IMR-90 (cell line): Measurements from ENCODE around the gene TRIP6. TPM values are rescaled to one million over a fixed set of nuclear protein-coding genes. Genes with fewer than 3 reads are reported as not detected.

Source experiments
- ATAC-seq: fragments of 200-7000 bp; cut with Tn5 transposase; 2 replicates; pipeline ENCODE4 v1.9.1; 2020; ENCODE audit warnings: low read depth, mild to moderate bottlenecking, moderate library complexity
- BruUV-seq: library from RNA; stranded (reverse); fragments of 400-500 nt; replicated peaks from 2 replicates; lab custom pipeline; 2021; lab: Mats Ljungman, UMichigan
- CTCF ChIA-PET: fragments of 300-600 bp; formaldehyde crosslinking; extraction: SDS; loops from one replicate; lab custom pipeline; 2021; ENCODE audit warnings: antibody characterized with exemption; lab: Yijun Ruan, JAX
- POLR2A ChIA-PET: fragments of 300-600 bp; sonication (Branson Sonifier 250); formaldehyde crosslinking; loops from one replicate; lab custom pipeline; 2022; ENCODE audit warnings: antibody characterized with exemption; ENCODE audit not compliant: unreplicated experiment; lab: Charles Lee
- DNase-seq: peaks from one replicate; pipeline ENCODE4 v3.0.0; 2013
- H2AFZ ChIP-seq: replicated peaks from 2 replicates; pipeline ENCODE3; 2013; ENCODE audit warnings: low read length, mild to moderate bottlenecking; ENCODE audit not compliant: poor library complexity
- H2AK5ac ChIP-seq: 2 replicates; pipeline ENCODE4 v1.6.1; 2013; ENCODE audit warnings: low read depth, low read length, inconsistent platforms
- H2AK9ac ChIP-seq: replicated peaks from 2 replicates; pipeline ENCODE3; 2013; ENCODE audit warnings: mild to moderate bottlenecking, low read depth, low read length, moderate library complexity; ENCODE audit not compliant: poor library complexity
- H2BK120ac ChIP-seq: 2 replicates; pipeline ENCODE4 v1.6.1; 2013; ENCODE audit warnings: low read depth, low read length, inconsistent platforms
- H2BK15ac ChIP-seq: 3 replicates; pipeline ENCODE4 v1.6.1; 2013; ENCODE audit warnings: low read depth, low read length, inconsistent platforms
- H2BK20ac ChIP-seq: 2 replicates; pipeline ENCODE4 v1.6.1; 2013; ENCODE audit warnings: low read depth, mild to moderate bottlenecking, inconsistent platforms, low read length, moderate library complexity
- H2BK5ac ChIP-seq: 2 replicates; pipeline ENCODE4 v1.6.1; 2013; ENCODE audit warnings: mild to moderate bottlenecking, low read depth, low read length, inconsistent platforms; ENCODE audit not compliant: poor library complexity, severe bottlenecking
- H3K14ac ChIP-seq: replicated peaks from 2 replicates; pipeline ENCODE4 v1.6.1; 2013; ENCODE audit warnings: low read depth, low read length, inconsistent platforms
- H3K18ac ChIP-seq: 2 replicates; pipeline ENCODE4 v1.6.1; 2013; ENCODE audit warnings: low read depth, low read length, control low read depth
- H3K23ac ChIP-seq: 2 replicates; pipeline ENCODE4 v1.6.1; 2013; ENCODE audit warnings: low read depth, low read length, inconsistent platforms
- H3K27ac ChIP-seq: 2 replicates; pipeline ENCODE4 v1.5.1; 2013; ENCODE audit warnings: mild to moderate bottlenecking, control low read depth, low read length; ENCODE audit not compliant: insufficient read depth
- H3K27me3 ChIP-seq: 2 replicates; pipeline ENCODE4 v1.6.1; 2013; ENCODE audit warnings: low read length; ENCODE audit not compliant: control insufficient read depth, insufficient read depth
- H3K36me3 ChIP-seq: 2 replicates; pipeline ENCODE4 v1.6.1; 2013; ENCODE audit warnings: low read length, mixed read lengths; ENCODE audit not compliant: control insufficient read depth, insufficient read depth
- H3K4ac ChIP-seq: 2 replicates; pipeline ENCODE4 v1.6.1; 2013; ENCODE audit warnings: low read depth, low read length, inconsistent platforms
- H3K4me1 ChIP-seq: 2 replicates; pipeline ENCODE4 v1.6.1; 2013; ENCODE audit warnings: low read length, mixed read lengths; ENCODE audit not compliant: control insufficient read depth, insufficient read depth
- H3K4me2 ChIP-seq: 2 replicates; pipeline ENCODE4 v1.6.1; 2013; ENCODE audit warnings: low read depth, mild to moderate bottlenecking, control low read depth, low read length, moderate library complexity
- H3K4me3 ChIP-seq: 2 replicates; pipeline ENCODE4 v1.5.1; 2013; ENCODE audit warnings: low read depth, mild to moderate bottlenecking, control low read depth, low read length, moderate library complexity; ENCODE audit not compliant: insufficient read depth
- H3K56ac ChIP-seq: 2 replicates; pipeline ENCODE4 v1.6.1; 2013; ENCODE audit warnings: low read length, inconsistent platforms; ENCODE audit not compliant: insufficient read depth; ENCODE audit errors: extremely low read depth
- H3K79me1 ChIP-seq, 2 experiments: 2 replicates each; pipeline ENCODE4 v1.6.1; 2013; ENCODE audit warnings: low read length in 2 of 2, inconsistent platforms in 1 of 2, low read depth in 1 of 2
- H3K9ac ChIP-seq: 2 replicates; pipeline ENCODE4 v1.6.1; 2013; ENCODE audit warnings: low read depth, low read length, control low read depth
- H3K9me1 ChIP-seq: 2 replicates; pipeline ENCODE4 v1.6.1; 2013; ENCODE audit warnings: low read length, inconsistent platforms; ENCODE audit not compliant: insufficient read depth
- H3K9me3 ChIP-seq: 2 replicates; pipeline ENCODE4 v1.6.1; 2013; ENCODE audit warnings: low read length; ENCODE audit not compliant: control insufficient read depth, insufficient read depth
- H4K20me1 ChIP-seq: 2 replicates; pipeline ENCODE4 v1.6.1; 2013; ENCODE audit warnings: low read length, inconsistent platforms; ENCODE audit not compliant: insufficient read depth
- H4K5ac ChIP-seq: 2 replicates; pipeline ENCODE4 v1.6.1; 2013; ENCODE audit warnings: mild to moderate bottlenecking, low read depth, low read length, control low read depth
- H4K8ac ChIP-seq, 2 experiments: 2 replicates each; pipeline ENCODE4 v1.6.1; 2013; ENCODE audit warnings: low read depth in 2 of 2, low read length in 2 of 2, control low read depth in 1 of 2, inconsistent platforms in 1 of 2
- H4K91ac ChIP-seq: 2 replicates; pipeline ENCODE4 v1.6.1; 2013; ENCODE audit warnings: low read depth, low read length, inconsistent platforms; ENCODE audit not compliant: insufficient read depth
- USF2 ChIP-seq: fragments of 150-350 bp; IDR thresholded peaks from 2 replicates; pipeline ENCODE4 v1.6.1; 2017; ENCODE audit warnings: mild to moderate bottlenecking, antibody characterized with exemption, low read length, low read depth
- WGBS, 2 experiments: methylation state at CpG; one replicate each; pipeline versions ENCODE4 v1.1.5 to v1.1.7; 2013; ENCODE audit warnings: missing lambda C conversion rate in 2 of 2; ENCODE audit not compliant: insufficient read length in 1 of 2; ENCODE audit errors: extremely low coverage in 2 of 2; 5-methylcytosine and 5-hydroxymethylcytosine counted together
- dilution Hi-C: fragments of 300-500 bp; cut with HindIII; formaldehyde crosslinking; loops from one replicate; pipeline ENCODE4 v1.14.3; 2018; ENCODE audit warnings: low sequenced_read_pairs; ENCODE audit not compliant: unreplicated experiment
- in situ Hi-C: fragments of 300-500 bp; cut with MboI; formaldehyde crosslinking; loops from 3 replicates; pipeline ENCODE4 v1.14.3; 2019; ENCODE audit warnings: low sequenced_read_pairs, inconsistent platforms, mixed read lengths
- intact Hi-C: fragments of 100-400 bp; cut with micrococcal nuclease; formaldehyde crosslinking; loops from 2 replicates; pipeline ENCODE4 v1.10.0; 2022
- polyA plus RNA-seq, 3 experiments: library from polyadenylated mRNA; depleted of rRNA; stranded (reverse); fragments of >200 nt; gene quantifications; 2 replicates each; pipeline ENCODE4 v1.2.3, GENCODE V29; 2012; ENCODE audit warnings: low replicate concordance in 1 of 3
- total RNA-seq: library from RNA; depleted of rRNA; stranded (reverse); fragments of >200 nt; gene quantifications from 2 replicates; pipeline ENCODE4 v1.2.3, GENCODE V29; 2012

The TRIP6 gene
- total and polyA plus RNA-seq, 2 of the 4 experiments (the other 2 are of a cell fraction): 36.4 to 72.3 TPM

GRCh38 chr7:100818366-100818765, 48.8 kb upstream of the TRIP6 start:
- H2BK20ac ChIP-seq: no peak overlapping the region
- WGBS, 2 experiments: 100% methylated on average over 3 of the region's 9 CpGs; no CpG with 5 or more reads in 1 of the 2 experiments
- no peak for TF ChIP-seq USF2
- H3K9ac ChIP-seq: no peak overlapping the region
- H3K9me1 ChIP-seq: 0 out of 2 replicates have a peak, but pooled peaks cover 3% of the 10 kb centered on the region
- BruUV-seq: no TSS peak
- H2AK9ac ChIP-seq: no peak overlapping the region
- no peak overlapping the region for H3K23ac ChIP-seq
- dilution Hi-C loops: no loop called here
- no peak overlapping the region for H4K8ac ChIP-seq
- ATAC-seq: no peak
- no peak for DNase-seq
- H3K4me3 ChIP-seq: no peak overlapping the region
- no peak overlapping the region for H2AK5ac ChIP-seq
- no peak overlapping the region for H3K18ac ChIP-seq
- ChIA-PET POLR2A (interaction anchor here (0.6 to 0.7 kb wide), 2 partner anchors 97 to 106 kb away, joined by 5 to 19 read pairs; no protein-coding TSS in a partner anchor), CTCF (no interaction called here)
- no peak overlapping the region for H3K56ac ChIP-seq
- no peak overlapping the region for H4K5ac ChIP-seq
- H3K27ac ChIP-seq: no peak overlapping the region
- peaks cover 0 to 17% of the 10 kb centered on the region in 2 experiments; a peak in 3 of 4 replicates for H3K79me1 ChIP-seq
- intact Hi-C loops: no loop called here
- H3K27me3 ChIP-seq: no peaks in the 10 kb centered on the region
- peaks cover 75% of the 10 kb centered on the region for H3K36me3 ChIP-seq
- no peaks in the 10 kb centered on the region; the same call in 1 of the 2 replicates for H4K20me1 ChIP-seq
- no peak overlapping the region for H4K91ac ChIP-seq
- in situ Hi-C loops: no loop called here
- no peak overlapping the region for H2BK15ac ChIP-seq
- no peak overlapping the region for H3K4me2 ChIP-seq
- H3K4ac ChIP-seq: no peak overlapping the region
- H3K14ac ChIP-seq: no peak overlapping the region
- H2BK120ac ChIP-seq: no peak overlapping the region
- H2BK5ac ChIP-seq: no peak overlapping the region
- H3K9me3 ChIP-seq: no peaks in the 10 kb centered on the region
- H3K4me1 ChIP-seq: peaks cover 3% of the 10 kb centered on the region; the same call in 1 of the 2 replicates
- no peak overlapping the region for H2AFZ ChIP-seq
